SU-DHL-6 (cell line): ENCODE data around the gene DIAPH3.

Source experiments
- EZH2phosphoT487 ChIP-seq: fragments of 200-600 bp; sonication (generic), shearing (Covaris generic); conservative IDR thresholded peaks from 2 replicates; pipeline ENCODE4 v1.6.1; 2018; ENCODE audit warnings: mild to moderate bottlenecking, antibody characterized with exemption, low read length, moderate library complexity, mixed read lengths
- TF ChIP-seq, protein P1 (sequence below): fragments of 200-600 bp; sonication (generic); IDR thresholded peaks from one replicate; pipeline ENCODE4 v1.5.1; 2017; ENCODE audit warnings: antibody characterized with exemption, mild to moderate bottlenecking, low read length, moderate library complexity; ENCODE audit not compliant: insufficient read depth, poor library complexity, severe bottlenecking

DNA sequence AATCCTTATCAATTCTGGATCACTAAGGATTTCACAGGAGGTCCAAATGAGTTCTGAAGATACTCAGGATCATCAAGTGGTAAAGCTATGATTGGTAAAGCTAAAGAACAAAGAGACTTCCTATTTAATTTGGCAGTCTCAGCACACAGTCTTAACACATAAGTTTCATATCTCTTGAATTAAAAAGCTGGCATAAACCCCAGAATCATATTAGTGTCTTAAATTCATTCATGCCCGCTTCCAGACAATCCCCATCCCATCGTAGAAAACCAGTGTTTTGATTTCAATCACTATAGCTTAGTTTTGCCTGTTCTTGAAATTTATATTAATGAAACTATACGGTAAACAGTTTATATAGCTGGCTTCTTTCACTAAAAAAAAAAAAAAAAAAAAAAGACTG, 278.7 kb downstream of the DIAPH3 start:
- TF ChIP-seq, protein P1, sequence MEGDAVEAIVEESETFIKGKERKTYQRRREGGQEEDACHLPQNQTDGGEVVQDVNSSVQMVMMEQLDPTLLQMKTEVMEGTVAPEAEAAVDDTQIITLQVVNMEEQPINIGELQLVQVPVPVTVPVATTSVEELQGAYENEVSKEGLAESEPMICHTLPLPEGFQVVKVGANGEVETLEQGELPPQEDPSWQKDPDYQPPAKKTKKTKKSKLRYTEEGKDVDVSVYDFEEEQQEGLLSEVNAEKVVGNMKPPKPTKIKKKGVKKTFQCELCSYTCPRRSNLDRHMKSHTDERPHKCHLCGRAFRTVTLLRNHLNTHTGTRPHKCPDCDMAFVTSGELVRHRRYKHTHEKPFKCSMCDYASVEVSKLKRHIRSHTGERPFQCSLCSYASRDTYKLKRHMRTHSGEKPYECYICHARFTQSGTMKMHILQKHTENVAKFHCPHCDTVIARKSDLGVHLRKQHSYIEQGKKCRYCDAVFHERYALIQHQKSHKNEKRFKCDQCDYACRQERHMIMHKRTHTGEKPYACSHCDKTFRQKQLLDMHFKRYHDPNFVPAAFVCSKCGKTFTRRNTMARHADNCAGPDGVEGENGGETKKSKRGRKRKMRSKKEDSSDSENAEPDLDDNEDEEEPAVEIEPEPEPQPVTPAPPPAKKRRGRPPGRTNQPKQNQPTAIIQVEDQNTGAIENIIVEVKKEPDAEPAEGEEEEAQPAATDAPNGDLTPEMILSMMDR = no peak
- no peak for TF ChIP-seq EZH2phosphoT487
